SK-N-DZ (cell line): ENCODE data around the gene EML3.

Experiments
- DNase-seq: peaks from one replicate; pipeline ENCODE4 v3.0.0-alpha.2; 2015; ENCODE audit warnings: low spot score
- small RNA-seq, 2 experiments: library from RNA; depleted of rRNA; stranded (forward); fragments of <200 nt; gene quantifications; one replicate each; pipeline ENCODE3, GENCODE V24; 2014

Gene EML3

GRCh38 chr11:62553839-62554361 lies 58.7 kb downstream of the EML3 start:
- no peak for DNase-seq

- peak; percentile 52 for DNase-seq
These were observed 59.3 kb downstream of the EML3 start for GRCh38 chr11:62553080-62553838.

GRCh38 chr11:62552485-62553079 lies 60.0 kb downstream of the EML3 start:
- no peak for DNase-seq

Small RNA genes within 50 kb of the gene (small RNA-seq; reads per million reads assigned to genes)
- gene AP001458.1 (0 reads per million in 2 experiments), gene EEF1G (0 reads per million in 2 experiments), gene MIR6747 (0.05 to 0.31 reads per million in 2 experiments)
